GM19372 (cell line): Measurements from ENCODE around the gene CNTNAP2.
"Not testable (repeated sequence)": the region's sequence is repeated elsewhere in the genome, so short reads cannot be mapped to it uniquely, and the experiment has no call there.

Source experiments
- ATAC-seq: cut with Tn5 transposase; IDR thresholded peaks from one replicate; pipeline ENCODE4 v1.9.1; 2021; ENCODE audit warnings: mild to moderate bottlenecking, low read depth, moderate library complexity; ENCODE audit not compliant: unreplicated experiment

The CNTNAP2 gene

GRCh38 chr7:147650991-147651390, 1534.4 kb downstream of the CNTNAP2 start:
- ATAC-seq = no peak

GRCh38 chr7:147651601-147652000, 1535.0 kb downstream of the CNTNAP2 start:
- no peak for ATAC-seq

- no peak for ATAC-seq
Measured at GRCh38 chr7:147653456-147653855, 1536.9 kb downstream of the CNTNAP2 start.

- ATAC-seq = no peak
Measured at GRCh38 chr7:147658392-147658967, 1541.9 kb downstream of the CNTNAP2 start.

GRCh38 chr7:147659036-147659995, 1542.7 kb downstream of the CNTNAP2 start:
- no peak for ATAC-seq

GRCh38 chr7:147664541-147664940, 1547.9 kb downstream of the CNTNAP2 start:
- ATAC-seq = no peak

- no peak for ATAC-seq
Measured at GRCh38 chr7:147670759-147671158, 1554.2 kb downstream of the CNTNAP2 start.

GRCh38 chr7:147674705-147675104, 1558.1 kb downstream of the CNTNAP2 start:
- ATAC-seq = no peak

- no peak for ATAC-seq
Measured at GRCh38 chr7:147678943-147679342, 1562.3 kb downstream of the CNTNAP2 start.

GRCh38 chr7:147681530-147681929, 1564.9 kb downstream of the CNTNAP2 start:
- ATAC-seq = no peak

- no peak for ATAC-seq
Measured at GRCh38 chr7:147700702-147701101, 1584.1 kb downstream of the CNTNAP2 start.

- no peak for ATAC-seq
Measured at GRCh38 chr7:147707926-147708325, 1591.3 kb downstream of the CNTNAP2 start.

- ATAC-seq = no peak
Measured at GRCh38 chr7:147708871-147709270, 1592.3 kb downstream of the CNTNAP2 start.

- no peak for ATAC-seq
Measured at GRCh38 chr7:147711447-147711846, 1594.8 kb downstream of the CNTNAP2 start.

GRCh38 chr7:147721962-147722830, 1605.6 kb downstream of the CNTNAP2 start:
- no peak for ATAC-seq

GRCh38 chr7:147723536-147723935, 1606.9 kb downstream of the CNTNAP2 start:
- no peak for ATAC-seq

GRCh38 chr7:147731311-147731710, 1614.7 kb downstream of the CNTNAP2 start:
- ATAC-seq = no peak

GRCh38 chr7:147737559-147738214, 1621.1 kb downstream of the CNTNAP2 start:
- ATAC-seq = not testable (repeated sequence)

GRCh38 chr7:147742301-147742700, 1625.7 kb downstream of the CNTNAP2 start:
- no peak for ATAC-seq

GRCh38 chr7:147756300-147756699, 1639.7 kb downstream of the CNTNAP2 start:
- no peak for ATAC-seq
